NCI-H146 treated with DMSO at 0.1 percent for 48 hours (cell line): ENCODE measurements around the gene GRPEL1.

ENCODE experiments used
- DNase-seq: peaks from one replicate; lab custom pipeline; 2025; ENCODE audit not compliant: unreplicated experiment; lab: John Stamatoyannopoulos, UW

GRPEL1 gene

GRCh38 chr4:7066006-7066405 is 1.9 kb downstream of the GRPEL1 start:
- no peak for DNase-seq

DNA sequence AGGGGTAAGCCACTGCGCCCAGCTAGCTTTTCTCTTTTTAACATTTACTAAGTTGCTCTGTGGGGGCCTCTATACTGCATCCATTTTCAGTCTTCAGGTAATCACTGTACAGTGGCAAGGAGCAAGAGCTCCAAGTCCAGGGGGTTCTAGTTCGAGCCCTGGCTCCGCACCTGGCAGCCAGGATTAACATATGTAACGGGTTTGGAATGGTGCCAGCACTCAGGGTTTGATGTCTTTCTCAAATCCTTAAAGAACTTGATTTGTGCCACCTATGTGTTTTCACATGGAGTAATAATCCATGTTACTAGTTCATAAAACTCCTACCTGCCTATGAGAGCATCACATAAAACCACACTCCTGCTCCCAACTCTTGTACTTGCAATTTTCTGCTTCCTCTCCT is 4.5 kb downstream of the GRPEL1 start:
- no peak for DNase-seq

- DNase-seq, result no peak
Measured at GRCh38 chr4:7062816-7063215, 5.0 kb downstream of the GRPEL1 start.

GRCh38 chr4:7061815-7062214 is 6.0 kb downstream of the GRPEL1 start:
- DNase-seq, result no peak

GRCh38 chr4:7060346-7061150 is 7.3 kb downstream of the GRPEL1 start:
- DNase-seq, result no peak

DNA sequence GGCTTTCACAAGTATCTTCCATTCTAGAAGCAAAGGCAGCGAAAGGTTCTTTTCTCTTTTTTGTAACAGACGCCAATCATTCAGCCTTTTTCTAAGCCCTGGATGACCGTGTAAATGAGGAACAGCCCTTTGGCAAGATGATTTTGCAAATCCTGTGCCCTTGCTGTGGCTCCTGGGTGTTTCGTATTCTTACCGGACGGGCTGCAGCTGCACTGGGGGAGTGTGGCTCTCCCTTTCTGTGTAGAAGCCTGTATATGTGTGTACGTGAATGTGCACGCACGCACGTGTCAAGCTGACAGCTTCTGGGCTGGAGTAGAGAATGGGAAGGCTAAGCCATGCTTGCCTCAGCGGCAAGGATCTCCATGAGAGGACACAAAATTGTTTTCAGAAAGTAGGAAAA is 8.2 kb downstream of the GRPEL1 start:
- DNase-seq, result no peak

DNA sequence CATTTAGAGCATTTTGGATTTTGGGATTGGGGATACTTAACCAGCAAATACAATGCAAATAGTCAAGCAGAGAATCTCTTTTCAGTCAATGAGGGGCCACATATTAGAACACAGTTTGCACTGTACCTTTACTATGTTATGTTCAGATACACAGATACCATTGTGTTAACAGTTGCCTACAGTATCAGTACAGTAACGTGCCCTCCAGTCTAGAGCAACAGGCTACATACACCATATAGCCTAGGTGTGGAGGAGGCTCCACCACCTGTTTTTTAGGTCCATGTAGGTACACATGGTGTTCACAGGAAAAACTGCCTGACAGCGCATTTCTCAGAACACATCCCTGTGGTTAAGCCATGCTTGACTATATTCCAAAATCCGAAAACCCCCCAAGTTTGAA is 9.1 kb downstream of the GRPEL1 start:
- DNase-seq, result no peak

DNA sequence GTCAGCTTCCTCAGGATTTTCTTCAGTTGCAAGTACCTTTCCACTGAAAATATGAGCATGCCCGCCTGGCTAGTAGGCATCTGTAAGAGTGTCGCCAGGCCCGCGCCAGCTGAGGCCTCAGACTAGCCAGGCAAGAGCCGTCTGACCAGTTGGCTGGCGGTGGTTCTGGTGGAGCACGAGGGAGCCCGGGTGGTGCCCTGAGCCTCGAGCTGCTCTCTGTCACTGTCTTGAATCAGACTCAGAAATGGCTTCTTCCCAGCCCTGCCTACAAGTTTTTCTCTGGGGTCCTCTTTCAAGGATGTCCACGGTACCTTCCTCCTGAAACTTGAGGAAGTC is 11.9 kb downstream of the GRPEL1 start:
- DNase-seq, result no peak

GRCh38 chr4:7055111-7055989 is 12.5 kb downstream of the GRPEL1 start:
- DNase-seq, result no peak

GRCh38 chr4:7054106-7054880 is 13.6 kb downstream of the GRPEL1 start:
- no peak for DNase-seq

- no peak for DNase-seq
Measured at GRCh38 chr4:7052923-7053715, 14.7 kb downstream of the GRPEL1 start.

GRCh38 chr4:7052313-7052712 is 15.6 kb downstream of the GRPEL1 start:
- no peak for DNase-seq

GRCh38 chr4:7051905-7052304 is 16.0 kb downstream of the GRPEL1 start:
- no peak for DNase-seq

GRCh38 chr4:7051144-7051495 is 16.7 kb downstream of the GRPEL1 start:
- DNase-seq, result no peak

DNA sequence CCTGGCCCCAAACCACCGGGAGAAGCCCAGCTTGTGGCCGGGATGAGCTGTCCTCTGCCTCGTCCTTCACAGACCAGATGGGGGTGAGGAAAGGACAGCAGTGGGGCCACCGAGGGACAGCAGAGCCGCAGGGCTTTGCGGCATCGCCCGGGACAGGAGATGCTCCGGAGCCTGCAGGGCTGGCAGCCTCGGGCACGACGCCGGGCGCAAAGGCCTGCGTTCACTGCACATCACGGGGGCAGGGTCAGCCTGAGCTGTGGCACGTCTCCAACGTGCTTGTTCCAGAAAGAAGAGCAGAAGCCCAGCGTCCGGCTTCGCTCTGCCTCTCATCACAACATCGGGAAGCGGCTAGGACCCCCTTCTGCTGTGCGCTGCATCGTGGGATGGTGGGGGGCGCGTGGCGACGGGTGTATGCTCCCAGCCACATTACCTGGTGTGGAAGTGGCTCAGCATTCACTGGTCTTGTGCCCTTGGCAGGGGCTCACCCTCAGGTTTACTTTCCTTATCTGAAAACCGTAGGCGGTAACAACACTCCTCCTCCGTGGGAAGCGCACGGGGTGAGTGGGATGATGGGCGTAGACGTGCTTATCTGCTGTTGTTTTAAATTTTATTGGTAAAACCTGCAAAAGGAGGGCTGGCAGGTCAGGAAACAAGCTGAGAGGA is 17.3 kb downstream of the GRPEL1 start:
- DNase-seq, result no peak

DNA sequence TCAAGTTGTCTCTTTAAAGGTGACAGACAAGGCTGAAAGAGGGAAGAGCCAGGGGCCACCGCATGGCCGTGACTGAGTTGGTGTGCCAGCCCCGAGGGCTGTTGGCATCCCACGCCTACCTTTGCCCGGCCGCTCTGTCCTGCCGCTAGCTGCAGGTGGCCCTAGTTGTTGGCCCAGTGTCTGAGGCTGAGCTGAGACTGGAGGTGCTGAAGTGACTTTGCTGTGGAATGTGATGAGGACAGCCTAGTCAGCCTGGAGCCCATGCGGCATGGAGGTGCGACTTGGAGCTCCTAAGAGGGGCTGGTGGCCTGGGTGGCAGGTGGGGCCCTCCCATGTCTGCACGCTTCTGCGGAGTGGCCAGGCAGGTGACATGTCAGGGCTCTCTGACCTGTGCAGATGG is 18.1 kb downstream of the GRPEL1 start:
- DNase-seq, result no peak

- no peak for DNase-seq
Measured at GRCh38 chr4:7049295-7049694, 18.6 kb downstream of the GRPEL1 start.

DNA sequence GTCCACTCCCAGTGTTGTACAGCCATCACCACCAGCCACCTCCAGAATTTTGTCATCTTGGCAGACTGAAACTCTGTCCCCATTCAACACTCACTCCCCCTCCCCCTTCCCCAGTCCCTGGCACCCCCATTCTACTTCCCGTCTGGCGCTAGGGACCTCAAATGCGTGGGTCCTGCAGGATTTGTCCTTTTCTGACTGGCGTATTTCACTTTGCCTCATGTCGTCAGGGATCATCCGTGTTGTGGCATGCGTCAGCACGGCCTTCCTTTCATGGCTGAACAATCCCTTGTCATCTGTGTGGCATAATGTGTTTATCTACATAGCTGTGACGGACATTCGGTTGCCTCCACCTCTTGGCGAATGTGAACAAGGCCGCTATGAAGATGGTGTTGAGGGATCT is 19.2 kb downstream of the GRPEL1 start:
- DNase-seq, result no peak

GRCh38 chr4:7046971-7047370 is 20.9 kb downstream of the GRPEL1 start:
- DNase-seq, result no peak
